Measurements from ENCODE around the gene BCAT1.
"Not testable (repeated sequence)": the region's sequence is repeated elsewhere in the genome, so short reads cannot be mapped to it uniquely, and the experiment has no call there.

Gene BCAT1

GRCh38 chr12:24898185-24898584, 50.7 kb downstream of the BCAT1 start:
- DNase-seq = no peak

DNA sequence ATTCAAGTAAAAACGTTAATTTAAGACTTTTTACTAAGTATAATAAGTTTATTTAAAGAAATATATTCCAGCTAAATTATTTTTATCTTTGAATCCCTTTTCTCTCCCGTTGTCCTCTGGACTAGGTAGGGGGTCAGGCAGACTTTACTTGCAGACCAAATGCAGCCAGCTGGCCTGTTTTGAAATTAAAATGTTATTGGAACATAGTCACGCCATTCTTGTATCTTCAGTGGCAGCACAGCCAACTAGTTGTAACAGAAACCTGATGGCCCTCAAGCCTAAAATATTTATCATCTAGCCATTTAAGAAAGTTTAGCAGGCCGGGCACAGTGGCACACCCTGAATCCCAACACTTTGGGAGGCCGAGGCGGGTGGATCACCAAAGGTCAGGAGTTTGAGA, 52.7 kb downstream of the BCAT1 start:
- DNase-seq = no peak

GRCh38 chr12:24895612-24896011, 53.3 kb downstream of the BCAT1 start:
- DNase-seq = no peak

DNA sequence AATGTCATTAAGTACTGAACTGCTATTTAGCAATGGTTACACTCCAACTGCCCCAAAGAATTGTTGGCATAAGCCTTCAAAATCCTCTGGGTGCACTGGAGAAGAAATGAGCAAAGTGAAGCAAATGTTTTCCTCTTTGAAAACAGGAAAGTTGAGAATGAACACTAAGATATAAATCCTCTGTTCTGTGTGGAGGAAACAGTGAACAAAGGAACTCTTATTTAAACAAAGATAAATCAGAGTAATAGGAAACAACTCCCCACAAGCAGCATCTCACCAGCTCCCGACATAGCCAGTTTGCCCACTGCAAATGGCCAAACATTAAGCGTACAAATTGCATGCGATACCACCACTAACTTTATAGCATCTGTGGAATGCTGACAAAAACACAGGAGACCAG, 54.0 kb downstream of the BCAT1 start:
- DNase-seq = no peak

- no peak for DNase-seq
Observed at GRCh38 chr12:24890048-24890803, 58.7 kb downstream of the BCAT1 start.

DNA sequence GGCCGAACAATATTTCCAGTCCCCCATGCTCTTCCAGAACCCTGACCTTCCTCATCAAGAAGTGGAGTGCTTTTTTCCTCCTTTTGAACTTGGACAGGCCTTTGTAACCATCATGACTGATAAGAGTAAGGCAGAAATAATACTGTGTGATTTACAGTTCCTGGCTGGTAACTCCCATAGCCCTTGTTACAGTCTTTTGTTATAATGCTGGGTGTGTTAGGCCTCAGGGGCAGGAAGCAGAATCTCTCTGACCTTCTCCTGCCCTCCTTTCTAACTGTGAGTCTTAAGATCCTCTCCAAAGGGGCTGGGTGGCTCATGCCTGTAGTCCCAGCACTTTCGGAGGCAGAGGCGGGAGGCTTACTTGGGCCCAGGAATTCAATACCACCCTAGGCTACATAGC, 59.5 kb downstream of the BCAT1 start:
- DNase-seq = no peak

DNA sequence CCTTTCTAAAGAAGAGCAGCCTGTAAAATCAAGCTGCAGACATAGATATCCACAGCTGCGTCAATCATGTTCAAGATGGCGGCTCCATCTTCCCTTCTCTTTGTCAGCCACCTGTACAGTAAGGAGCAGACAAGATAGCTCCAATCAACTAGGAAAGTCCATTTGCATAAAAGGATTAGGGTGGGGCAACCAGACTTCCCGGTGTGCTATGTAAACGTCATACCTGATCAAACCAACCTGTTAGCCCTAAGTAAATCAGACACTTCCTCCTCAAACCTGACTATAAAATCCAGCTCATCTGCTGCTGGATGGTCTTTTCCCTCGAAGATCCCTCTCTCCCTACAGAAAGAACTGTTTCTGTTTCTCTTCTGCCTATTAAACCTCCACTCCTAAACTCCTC, 60.1 kb downstream of the BCAT1 start:
- DNase-seq = no peak

DNA sequence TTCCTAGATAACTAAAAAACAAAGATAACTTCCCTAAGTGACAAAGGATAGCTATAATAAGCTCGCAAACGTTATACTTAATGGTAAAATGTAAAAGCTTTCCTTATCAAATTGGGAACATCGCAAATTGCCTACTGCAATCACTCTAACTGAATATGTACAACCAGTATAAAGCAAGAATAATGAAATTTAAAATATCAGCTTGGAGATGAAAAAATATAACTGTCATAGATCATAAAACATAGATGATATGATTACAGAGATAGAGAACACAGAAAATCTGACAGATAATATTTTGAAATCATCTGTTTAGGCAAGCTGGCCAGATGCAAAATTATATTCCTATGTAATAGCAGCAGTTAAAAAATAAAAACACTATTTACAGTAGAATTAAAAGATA, 64.0 kb downstream of the BCAT1 start:
- no peak for DNase-seq

DNA sequence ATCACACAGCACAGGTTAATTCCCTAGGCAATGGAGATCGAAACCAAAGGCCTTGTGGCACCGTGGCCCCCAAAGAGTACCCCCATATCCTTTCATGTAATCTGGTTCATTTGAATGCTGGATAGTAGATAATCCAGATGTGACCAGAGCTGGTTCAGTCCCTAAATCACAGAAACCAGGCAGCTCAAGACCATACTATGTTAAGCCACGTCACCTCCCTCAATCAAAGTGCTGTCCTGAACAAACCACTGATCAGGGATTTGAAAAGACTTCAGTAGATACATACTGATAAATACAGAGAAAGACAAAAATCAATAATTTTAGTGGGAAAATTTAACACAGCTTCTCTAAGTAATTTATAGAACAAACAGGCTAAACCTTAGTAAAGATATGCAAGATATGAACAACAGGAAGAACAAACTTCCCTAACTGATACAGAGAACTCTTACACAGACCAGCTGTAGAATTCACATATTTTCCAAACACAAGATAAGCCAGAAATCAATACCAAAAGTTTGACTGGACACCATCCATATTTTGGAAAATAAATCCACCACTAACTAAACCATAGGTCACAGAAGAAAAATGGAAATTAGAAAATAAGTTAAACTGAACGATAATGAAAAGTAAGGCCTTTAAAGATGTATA, 67.1 kb downstream of the BCAT1 start:
- DNase-seq = no peak

DNA sequence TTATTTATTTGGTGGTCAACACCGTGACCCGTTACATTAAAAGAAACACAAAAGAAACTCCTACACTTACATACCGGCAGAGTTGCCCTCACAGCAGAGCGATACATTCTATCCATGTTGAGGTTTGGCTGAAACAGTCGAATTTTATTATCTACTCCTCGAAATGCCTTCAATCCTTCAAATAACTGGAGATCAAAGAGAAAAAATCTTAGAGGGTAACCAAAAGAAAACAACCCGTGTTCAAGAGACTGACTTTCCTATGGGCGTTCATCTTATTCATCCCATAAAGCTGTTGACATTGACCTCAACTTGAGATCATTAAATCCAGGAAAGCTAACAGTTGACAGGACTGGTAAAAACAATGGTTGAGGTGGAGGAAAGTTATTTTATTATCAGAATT, 67.7 kb downstream of the BCAT1 start:
- DNase-seq = no peak

DNA sequence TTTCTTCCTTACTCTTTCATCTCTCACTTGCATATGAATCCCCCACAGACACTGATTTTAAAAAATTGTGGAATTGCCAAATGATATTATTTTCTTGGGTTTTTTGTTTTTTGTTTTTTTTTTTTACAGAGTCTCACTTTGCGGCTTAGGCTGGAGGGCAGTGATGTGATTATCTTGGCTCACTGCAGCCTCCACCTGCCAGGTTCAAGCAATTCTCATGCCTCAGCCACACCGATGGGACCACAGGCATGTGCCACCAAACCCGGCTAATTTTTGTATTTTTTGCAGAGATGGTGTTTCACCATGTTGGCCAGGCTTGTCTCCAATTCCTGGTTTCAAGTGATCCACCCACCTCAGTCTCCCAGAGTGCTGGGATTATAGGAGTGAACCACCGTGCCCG, 68.2 kb downstream of the BCAT1 start:
- DNase-seq = no peak

DNA sequence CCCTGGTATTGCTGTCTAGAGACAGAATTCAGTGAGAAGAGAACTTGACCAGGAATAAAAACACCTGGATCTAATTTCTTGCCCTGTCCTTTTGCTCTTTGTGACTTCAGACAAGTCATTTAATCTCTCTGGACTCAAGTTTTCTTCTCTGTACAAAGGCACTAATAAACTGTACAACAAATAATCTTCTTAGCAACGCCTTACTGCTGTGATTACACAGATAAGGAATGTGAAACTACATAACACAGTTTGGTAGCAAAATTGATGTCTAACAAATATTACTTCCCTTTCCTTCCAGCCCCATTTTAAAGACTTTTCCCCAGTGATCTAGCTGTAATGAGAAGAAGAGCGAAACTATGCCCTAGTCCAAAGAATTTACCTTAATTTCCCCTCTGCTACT, 69.3 kb downstream of the BCAT1 start:
- DNase-seq = no peak

GRCh38 chr12:24875014-24875413, 73.9 kb downstream of the BCAT1 start:
- DNase-seq = no peak

DNA sequence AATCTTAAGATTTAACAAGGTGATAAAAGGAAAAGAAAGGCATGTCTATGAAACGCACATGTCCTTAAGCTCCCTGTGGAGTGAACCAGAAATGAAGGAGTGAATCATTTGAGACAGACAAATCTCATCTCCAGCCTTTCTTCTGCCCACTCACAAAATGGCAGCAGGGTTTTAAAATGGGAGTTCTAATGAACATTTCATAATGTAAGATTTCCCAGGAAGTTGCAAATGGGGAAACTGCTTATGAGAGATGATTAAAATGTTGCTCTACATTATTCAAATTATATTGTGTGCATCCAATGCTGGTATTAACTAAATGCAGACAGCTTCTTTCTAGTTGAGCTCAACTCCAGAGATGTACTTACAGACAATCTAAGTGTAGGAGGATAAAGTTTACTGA, 76.7 kb downstream of the BCAT1 start:
- DNase-seq = no peak

DNA sequence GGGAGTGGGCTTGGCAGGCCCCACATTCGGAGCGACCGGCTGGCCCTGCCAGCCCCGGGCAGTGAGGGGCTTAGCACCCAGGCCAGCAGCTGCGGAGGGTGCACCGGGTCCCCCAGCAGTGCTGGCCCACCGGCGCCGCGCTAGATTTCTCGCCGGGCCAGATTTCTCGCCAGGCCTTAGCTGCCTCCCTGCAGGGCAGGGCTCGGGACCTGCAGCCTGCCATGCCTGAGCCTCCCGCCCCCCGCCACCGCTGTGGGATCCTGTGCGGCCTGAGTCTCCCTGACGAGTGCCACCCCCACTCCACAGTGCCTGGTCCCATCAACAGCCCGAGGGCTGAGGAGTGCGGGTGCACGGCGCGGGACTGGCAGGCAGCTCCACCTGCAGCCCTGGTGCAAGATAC, 82.8 kb downstream of the BCAT1 start:
- DNase-seq = not testable (repeated sequence)

DNA sequence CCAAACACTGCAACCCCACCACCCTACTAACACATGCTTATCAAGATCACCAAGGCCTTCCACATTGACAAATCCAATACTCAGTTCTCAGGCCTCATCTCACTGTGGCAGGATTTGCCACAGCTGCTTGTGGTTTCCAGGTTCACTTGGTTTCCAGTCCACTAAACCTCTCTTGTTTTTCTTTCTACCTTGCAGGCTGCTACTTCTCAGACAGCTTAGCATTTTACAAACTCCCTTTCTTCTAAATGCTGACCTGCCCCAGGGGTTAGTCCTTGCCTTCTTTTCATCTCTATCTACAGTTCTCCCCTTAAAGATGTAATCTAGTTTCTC, 84.1 kb downstream of the BCAT1 start:
- DNase-seq = no peak

DNA sequence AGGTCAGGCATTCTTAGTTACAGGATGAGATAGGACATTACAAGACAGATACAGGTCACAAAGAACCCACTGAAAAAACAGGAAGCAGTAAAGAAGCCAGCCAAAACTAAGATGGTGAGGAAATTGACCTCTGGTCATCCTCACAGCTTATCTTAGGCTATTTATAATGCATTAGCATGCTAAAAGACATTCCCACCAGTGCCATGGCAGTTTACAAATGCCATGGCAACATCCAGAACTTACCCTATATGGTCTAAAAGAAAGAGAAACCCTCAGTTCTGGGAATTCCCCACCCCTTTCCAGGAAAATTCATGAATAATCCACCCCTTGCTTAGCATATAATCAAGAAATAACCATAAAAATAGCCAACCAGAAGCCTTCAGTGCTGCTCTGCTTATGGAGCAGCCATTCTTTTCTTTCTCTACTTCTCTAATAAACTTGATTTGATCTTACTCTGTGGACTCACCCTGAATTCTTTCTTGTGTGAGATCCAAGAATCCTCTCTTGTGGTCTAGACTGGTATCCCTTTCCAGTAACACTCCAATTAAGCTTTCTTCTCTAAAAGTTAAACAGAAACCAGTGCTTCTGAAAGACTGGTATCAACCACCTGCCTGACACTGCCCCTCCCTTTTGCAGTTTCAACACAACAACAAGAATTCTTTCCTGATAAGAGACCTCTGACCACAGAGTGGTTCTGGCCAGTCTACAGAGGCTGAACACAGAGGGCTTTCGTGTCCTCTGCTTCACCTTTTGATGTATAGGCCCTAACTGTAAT, 86.9 kb downstream of the BCAT1 start:
- DNase-seq = no peak

DNA sequence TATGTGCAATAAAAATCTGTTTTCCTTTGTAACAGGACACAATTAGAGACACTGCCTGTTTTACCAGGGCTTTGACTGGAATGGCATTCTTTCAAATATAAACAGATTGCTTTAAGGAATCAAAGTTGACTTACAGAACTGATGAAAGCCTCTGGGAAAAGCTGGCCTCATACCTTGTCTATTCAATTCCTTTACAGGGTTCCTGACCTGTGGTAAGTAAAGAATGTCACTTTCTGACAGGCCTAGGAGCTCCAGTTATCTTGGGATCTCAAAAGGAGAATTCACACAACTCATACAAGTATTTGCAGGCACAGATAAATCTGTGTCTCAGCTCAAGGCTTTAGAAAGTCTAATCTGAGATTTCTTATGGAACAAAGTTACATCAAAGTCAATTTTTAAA, 88.4 kb downstream of the BCAT1 start:
- no peak for DNase-seq

GRCh38 chr12:24856541-24856940, 92.4 kb downstream of the BCAT1 start:
- no peak for DNase-seq

DNA sequence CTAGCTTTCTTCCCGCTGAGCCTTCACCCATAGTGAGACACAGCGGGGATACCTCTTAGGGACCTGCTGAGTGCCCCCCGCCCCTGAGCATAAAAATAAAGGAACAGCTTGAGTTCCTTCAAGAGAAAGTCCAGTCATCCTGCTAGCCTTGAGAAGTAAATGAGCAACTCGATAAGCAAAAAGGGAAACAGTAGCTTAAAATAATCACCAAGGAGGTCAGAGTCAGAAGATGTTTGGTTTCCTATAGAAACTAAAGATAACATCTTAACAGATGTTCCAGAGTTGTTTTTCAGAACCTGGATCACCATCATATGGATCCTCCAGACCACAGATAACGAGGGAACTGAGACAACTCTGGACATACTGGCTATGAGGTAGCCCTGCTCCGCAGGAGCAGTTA, 94.0 kb downstream of the BCAT1 start:
- DNase-seq = no peak

DNA sequence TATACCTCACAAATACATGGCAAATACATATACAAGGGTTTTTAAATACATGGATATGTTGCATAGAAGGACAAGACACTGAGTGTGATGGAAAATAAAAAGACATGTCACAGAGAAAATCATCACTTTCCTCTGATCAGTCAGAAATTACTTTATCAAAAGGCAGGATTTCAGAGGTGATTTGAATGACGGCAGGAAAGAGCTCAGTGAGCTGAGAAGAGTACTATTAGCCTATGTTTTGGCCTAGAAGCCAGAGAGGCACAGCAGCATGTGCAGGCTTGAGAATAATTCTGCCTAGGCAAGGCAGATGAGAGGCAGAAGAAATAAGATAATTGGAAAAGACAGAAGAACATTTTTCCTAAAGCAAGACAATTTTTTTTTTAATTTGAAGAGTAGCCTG, 94.9 kb downstream of the BCAT1 start:
- no peak for DNase-seq

GRCh38 chr12:24853588-24853987, 95.3 kb downstream of the BCAT1 start:
- DNase-seq = no peak

- no peak for DNase-seq
Observed at GRCh38 chr12:24853094-24853493, 95.8 kb downstream of the BCAT1 start.

- DNase-seq = no peak
Observed at GRCh38 chr12:24852420-24852819, 96.5 kb downstream of the BCAT1 start.
